GM12878 (cell line): ENCODE measurements around the gene PTPRH. TPM values are rescaled to one million over a fixed set of nuclear protein-coding genes. Genes with fewer than 3 reads are reported as not detected.

Source experiments
- ATAC-seq: fragments of 200-7000 bp; cut with Tn5 transposase; 3 replicates; pipeline ENCODE4 v1.9.1; 2020; ENCODE audit warnings: mild to moderate bottlenecking, moderate library complexity
- BruUV-seq: library from RNA; stranded (reverse); fragments of 400-500 nt; replicated peaks from 2 replicates; lab custom pipeline; 2021; lab: Mats Ljungman, UMichigan
- CTCF ChIA-PET: fragments of 300-600 bp; sonication (Branson Sonifier 250); formaldehyde crosslinking; extraction: SDS; loops from one replicate; lab custom pipeline; 2021; ENCODE audit warnings: inconsistent platforms; lab: Yijun Ruan, JAX
- POLR2A ChIA-PET: fragments of 350-600 bp; formaldehyde crosslinking; extraction: SDS; loops from one replicate; lab custom pipeline; 2021; ENCODE audit warnings: inconsistent platforms; lab: Charles Lee
- RAD21 ChIA-PET: fragments of 300-600 bp; sonication (Branson Sonifier 250); formaldehyde crosslinking; loops from one replicate; lab custom pipeline; 2023; ENCODE audit warnings: antibody characterized with exemption; ENCODE audit not compliant: unreplicated experiment; lab: Charles Lee
- SMC1A ChIA-PET: fragments of 300-600 bp; sonication (Branson Sonifier 250); formaldehyde crosslinking; loops from one replicate; lab custom pipeline; 2023; ENCODE audit not compliant: unreplicated experiment, uncharacterized antibody; lab: Charles Lee
- DNase-seq: peaks from one replicate; pipeline ENCODE4 v3.0.0-alpha.2; 2011; ENCODE audit warnings: low read depth, low spot score
- FAIRE-seq: peaks from 3 replicates; lab custom pipeline; 2011; peaks lifted over from hg19 to GRCh38; lab: Jason Lieb, UNC
- H2AFZ ChIP-seq: 2 replicates; pipeline ENCODE4 v1.6.0; 2011; ENCODE audit warnings: low read depth, low read length, control low read depth; ENCODE audit not compliant: control insufficient read depth
- H3K27ac ChIP-seq: 2 replicates; pipeline ENCODE4 v1.5.1; 2011; ENCODE audit warnings: control low read depth; ENCODE audit not compliant: control insufficient read depth, insufficient read depth
- H3K27me3 ChIP-seq, 2 experiments: replicated peaks in 1 of 2; 2 replicates each; pipeline versions ENCODE4 v1.6.0 to v1.6.1; 2011; ENCODE audit warnings: low read length in 1 of 2; ENCODE audit not compliant: control insufficient read depth in 2 of 2, insufficient read depth in 2 of 2
- H3K36me3 ChIP-seq, 2 experiments: 2 replicates each; pipeline ENCODE4 v1.5.1; 2011; ENCODE audit warnings: low read length in 1 of 2; ENCODE audit not compliant: control insufficient read depth in 2 of 2, insufficient read depth in 2 of 2
- H3K4me1 ChIP-seq: 2 replicates; pipeline ENCODE4 v1.6.1; 2011; ENCODE audit warnings: mild to moderate bottlenecking, low read length, moderate library complexity, mixed read lengths; ENCODE audit not compliant: control insufficient read depth, insufficient read depth
- H3K4me2 ChIP-seq: 2 replicates; pipeline ENCODE4 v1.6.0; 2011; ENCODE audit warnings: control low read depth; ENCODE audit not compliant: control insufficient read depth, insufficient read depth
- H3K4me3 ChIP-seq: fragments of 200-600 bp; sonication (generic); 2 replicates; pipeline ENCODE4 v1.5.1; 2016
- H3K79me2 ChIP-seq: 2 replicates; pipeline ENCODE4 v1.6.0; 2011; ENCODE audit warnings: low read length; ENCODE audit not compliant: control insufficient read depth, insufficient read depth
- H3K9ac ChIP-seq: 2 replicates; pipeline ENCODE4 v1.8.0; 2011; ENCODE audit warnings: low read length, control low read depth, mixed read lengths; ENCODE audit not compliant: control insufficient read depth, insufficient read depth
- H3K9me3 ChIP-seq: replicated peaks from 3 replicates; pipeline ENCODE4 v1.5.1; 2011; ENCODE audit warnings: mild to moderate bottlenecking, low read length; ENCODE audit not compliant: control insufficient read depth, insufficient read depth
- H4K20me1 ChIP-seq: 2 replicates; pipeline ENCODE4 v1.6.0; 2011; ENCODE audit not compliant: control insufficient read depth, insufficient read depth
- CHD2 ChIP-seq: IDR thresholded peaks from 2 replicates; pipeline ENCODE4 v1.6.1; 2011; ENCODE audit warnings: low read depth, low read length, improper control_type of control experiment, borderline replicate concordance
- EED ChIP-seq: sonication (generic); IDR thresholded peaks from 2 replicates; pipeline ENCODE4 v1.6.1; 2016; ENCODE audit warnings: antibody characterized with exemption, low read depth
- MEF2B ChIP-seq: fragments of 450-650 bp; IDR thresholded peaks from 2 replicates; pipeline ENCODE4 v1.6.1; 2018; ENCODE audit warnings: mild to moderate bottlenecking, moderate library complexity; ENCODE audit not compliant: partially characterized antibody, poor library complexity, severe bottlenecking
- MTA3 ChIP-seq: IDR thresholded peaks from 2 replicates; pipeline ENCODE4 v1.6.1; 2012; ENCODE audit warnings: low read length, inconsistent platforms, borderline replicate concordance
- MYC ChIP-seq: IDR thresholded peaks from 2 replicates; pipeline ENCODE4 v1.6.1; 2011; ENCODE audit warnings: mild to moderate bottlenecking, low read length, moderate library complexity, inconsistent platforms; ENCODE audit not compliant: insufficient read depth, insufficient replicate concordance, insufficient read length, severe bottlenecking
- NFIC ChIP-seq: IDR thresholded peaks from 2 replicates; pipeline ENCODE4 v1.6.1; 2012; ENCODE audit warnings: low read depth, mild to moderate bottlenecking, inconsistent platforms, low read length, moderate library complexity
- SUPT20H ChIP-seq: IDR thresholded peaks from 2 replicates; pipeline ENCODE4 v1.6.1; 2011; ENCODE audit warnings: low read depth, mild to moderate bottlenecking, low read length, moderate library complexity, borderline replicate concordance; ENCODE audit not compliant: control insufficient read depth
- ZNF274 ChIP-seq: IDR thresholded peaks from one replicate; pipeline ENCODE4 v1.8.0; 2011; ENCODE audit not compliant: insufficient read length, insufficient read depth
- ZSCAN29 ChIP-seq: fragments of 450-650 bp; IDR thresholded peaks from 2 replicates; pipeline ENCODE4 v1.6.1; 2017; ENCODE audit warnings: mild to moderate bottlenecking, moderate library complexity
- WGBS: methylation state at CpG from one replicate; pipeline ENCODE4 v1.1.6; 2016; ENCODE audit warnings: low lambda C conversion rate; ENCODE audit not compliant: insufficient replicate concordance, insufficient coverage; ENCODE audit errors: missing lambda C conversion rate; 5-methylcytosine and 5-hydroxymethylcytosine counted together
- in situ Hi-C: fragments of 300-500 bp; cut with MboI; formaldehyde crosslinking; loops from 9 replicates; pipeline ENCODE4 v1.14.3; 2018; ENCODE audit warnings: mixed read lengths
- intact Hi-C: fragments of 100-400 bp; cut with micrococcal nuclease; formaldehyde crosslinking; loops from one replicate; pipeline ENCODE4 v1.14.2; 2022; ENCODE audit not compliant: unreplicated experiment
- polyA plus RNA-seq, 11 experiments: library from polyadenylated mRNA; depleted of rRNA in 4 of 11; unstranded in 6 of 11; stranded (reverse) in 5 of 11; fragments of >200 nt; fragmentation: Nextera tagmentation in 4 of 11; fragmentation: Illumina TruSeq in 1 of 11; extraction: Ambion mirVana in 4 of 11; extraction: Trizol in 1 of 11; gene quantifications; 1 replicate in 1 of 11; 2 replicates in 10 of 11; pipeline versions ENCODE4 v1.2.1 to v1.2.3, GENCODE V29; 2011 to 2016; ENCODE audit warnings: inconsistent platforms in 2 of 11, missing spikeins in 2 of 11, low read depth in 1 of 11
- total RNA-seq, 4 experiments: library from RNA; depleted of rRNA in 3 of 4; stranded (reverse); fragments of >200 nt in 3 of 4; fragmentation: Illumina TruSeq in 1 of 4; extraction: Trizol in 1 of 4; gene quantifications; 2 replicates each; pipeline versions ENCODE4 v1.2.1 to v1.2.3, GENCODE V29; 2013 to 2021
- TF ChIP-seq, protein P1 (sequence below): fragments of 450-650 bp; IDR thresholded peaks from 2 replicates; pipeline ENCODE4 v1.6.1; 2017; ENCODE audit warnings: antibody characterized with exemption, mild to moderate bottlenecking, moderate library complexity
- TF ChIP-seq, protein P2 (sequence below): fragments of 450-650 bp; IDR thresholded peaks from 2 replicates; pipeline ENCODE4 v1.6.1; 2016; ENCODE audit warnings: mild to moderate bottlenecking

Gene PTPRH
- total and polyA plus RNA-seq, 10 of the 15 experiments (the other 5 are each of a cell fraction or from before 2014, with no cell fraction given): 0.08 TPM; not detected in 9

DNA sequence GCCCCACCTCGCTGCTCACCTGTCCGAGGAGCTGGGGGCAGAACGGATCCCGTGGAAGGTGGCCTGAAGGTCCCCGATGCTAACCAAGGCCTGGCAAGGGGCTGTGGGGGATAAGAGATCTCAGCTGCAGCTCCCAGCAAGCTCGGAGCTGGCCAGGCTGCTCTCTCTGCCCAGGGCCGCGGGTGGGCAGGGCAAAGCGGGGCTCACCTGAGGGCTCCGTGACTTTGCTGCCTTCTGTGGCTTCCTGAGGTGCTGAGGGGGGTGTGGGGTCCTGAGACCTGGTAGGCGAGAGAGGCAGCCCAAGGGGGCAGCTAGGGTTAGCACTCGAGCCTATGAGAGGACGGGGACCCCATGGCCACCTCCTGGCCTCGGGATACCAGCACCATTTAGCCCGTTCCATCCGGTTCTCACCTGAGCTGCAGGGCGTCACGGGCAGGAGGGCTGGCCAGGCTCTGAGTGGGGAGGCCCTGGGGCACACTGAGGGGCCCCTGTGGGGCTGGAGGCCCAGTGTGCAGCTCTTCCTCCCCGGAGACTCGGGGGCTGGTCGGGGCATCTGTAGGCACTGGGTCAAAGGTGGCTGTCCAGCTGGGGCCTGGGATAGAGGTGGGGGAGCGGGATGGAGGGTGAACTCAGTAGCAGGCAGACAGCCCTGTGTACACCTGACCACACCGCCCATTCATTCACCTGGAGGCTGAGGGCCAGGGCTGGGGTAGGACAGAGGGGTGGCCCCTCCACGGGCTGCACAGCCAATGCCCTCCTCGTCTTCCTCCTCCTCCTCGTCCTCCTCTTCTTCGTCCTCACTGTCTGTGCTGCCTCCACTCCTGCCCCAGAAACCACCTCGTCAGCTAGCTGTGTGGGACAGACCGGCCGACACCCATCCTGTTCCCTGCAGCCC lies 22.3 kb upstream of the PTPRH start:
- H3K9me3 ChIP-seq: no peaks in the 10 kb centered on the region
- H3K9ac ChIP-seq: no peak overlapping the region
- CTCF ChIA-PET: no interaction called here
- H3K27me3 ChIP-seq: no peaks in the 10 kb centered on the region
- H2AFZ ChIP-seq: no peak overlapping the region
- RAD21 ChIA-PET: no interaction called here
- H3K4me2 ChIP-seq: no peak overlapping the region
- no peak overlapping the region for H3K27ac ChIP-seq
- no peaks in the 10 kb centered on the region for H3K4me1 ChIP-seq
- ATAC-seq (no peak), DNase-seq (no peak), FAIRE-seq (no peak)
- H4K20me1 ChIP-seq: peaks cover 3% of the 10 kb centered on the region; the same call in 1 of the 2 replicates
- POLR2A ChIA-PET: no interaction called here
- peaks cover 27 to 51% of the 10 kb centered on the region in 2 experiments for H3K36me3 ChIP-seq
- 96% methylated on average over 30 of the region's 30 CpGs for WGBS
- BruUV-seq: no TSS peak
- SMC1A ChIA-PET: no interaction called here
- intact Hi-C loops: no loop called here
- H3K4me3 ChIP-seq: no peak overlapping the region
- H3K79me2 ChIP-seq: no peaks in the 10 kb centered on the region
- in situ Hi-C loops: no loop called here
- no peak for TF ChIP-seq ZNF274
- TF ChIP-seq CHD2: no peak

DNA sequence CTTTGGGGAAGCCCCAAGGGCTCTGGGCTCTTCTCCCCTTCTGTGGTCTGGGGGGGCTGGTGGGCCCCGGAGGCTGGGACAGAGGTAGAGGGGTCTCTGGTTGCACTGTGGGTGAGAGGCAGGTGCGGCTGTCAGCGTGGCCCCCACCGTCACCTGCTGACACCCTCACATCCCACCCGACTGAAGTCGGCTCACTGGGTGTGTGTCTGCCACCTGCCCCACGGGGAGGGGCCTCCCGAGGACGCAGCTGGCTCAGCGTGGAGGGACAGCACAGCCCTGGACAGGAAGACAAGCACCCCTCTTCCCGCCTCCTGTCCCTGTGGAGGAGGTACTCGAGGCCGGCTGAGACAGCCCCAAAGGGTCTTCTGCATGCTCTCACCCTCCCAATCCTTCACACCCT lies 21.5 kb upstream of the PTPRH start:
- CTCF ChIA-PET: no interaction called here
- ATAC-seq (no peak), FAIRE-seq (no peak), DNase-seq (no peak)
- POLR2A ChIA-PET: no interaction called here
- Histone ChIP-seq H3K4me2 (no peak overlapping the region), H3K4me1 (no peaks in the 10 kb centered on the region), H3K36me3 (peaks cover 21 to 44% of the 10 kb centered on the region in 2 experiments; a peak in 3 of 4 replicates), H3K79me2 (no peaks in the 10 kb centered on the region), H3K27ac (no peak overlapping the region), H3K9ac (no peak overlapping the region), H4K20me1 (peaks cover 3% of the 10 kb centered on the region; the same call in 1 of the 2 replicates), H3K27me3 (no peaks in the 10 kb centered on the region), H2AFZ (no peak overlapping the region), H3K4me3 (no peak overlapping the region), H3K9me3 (no peaks in the 10 kb centered on the region)
- BruUV-seq: no TSS peak
- 70% methylated on average over 2 of the region's 13 CpGs for WGBS
- intact Hi-C loops: no loop called here
- in situ Hi-C loops: no loop called here
- SMC1A ChIA-PET: no interaction called here
- RAD21 ChIA-PET: no interaction called here
- TF ChIP-seq EED (no peak), SUPT20H (no peak), ZSCAN29 (no peak), MYC (no peak), MTA3 (no peak), NFIC (no peak), MEF2B (no peak)
- TF ChIP-seq, protein P1, sequence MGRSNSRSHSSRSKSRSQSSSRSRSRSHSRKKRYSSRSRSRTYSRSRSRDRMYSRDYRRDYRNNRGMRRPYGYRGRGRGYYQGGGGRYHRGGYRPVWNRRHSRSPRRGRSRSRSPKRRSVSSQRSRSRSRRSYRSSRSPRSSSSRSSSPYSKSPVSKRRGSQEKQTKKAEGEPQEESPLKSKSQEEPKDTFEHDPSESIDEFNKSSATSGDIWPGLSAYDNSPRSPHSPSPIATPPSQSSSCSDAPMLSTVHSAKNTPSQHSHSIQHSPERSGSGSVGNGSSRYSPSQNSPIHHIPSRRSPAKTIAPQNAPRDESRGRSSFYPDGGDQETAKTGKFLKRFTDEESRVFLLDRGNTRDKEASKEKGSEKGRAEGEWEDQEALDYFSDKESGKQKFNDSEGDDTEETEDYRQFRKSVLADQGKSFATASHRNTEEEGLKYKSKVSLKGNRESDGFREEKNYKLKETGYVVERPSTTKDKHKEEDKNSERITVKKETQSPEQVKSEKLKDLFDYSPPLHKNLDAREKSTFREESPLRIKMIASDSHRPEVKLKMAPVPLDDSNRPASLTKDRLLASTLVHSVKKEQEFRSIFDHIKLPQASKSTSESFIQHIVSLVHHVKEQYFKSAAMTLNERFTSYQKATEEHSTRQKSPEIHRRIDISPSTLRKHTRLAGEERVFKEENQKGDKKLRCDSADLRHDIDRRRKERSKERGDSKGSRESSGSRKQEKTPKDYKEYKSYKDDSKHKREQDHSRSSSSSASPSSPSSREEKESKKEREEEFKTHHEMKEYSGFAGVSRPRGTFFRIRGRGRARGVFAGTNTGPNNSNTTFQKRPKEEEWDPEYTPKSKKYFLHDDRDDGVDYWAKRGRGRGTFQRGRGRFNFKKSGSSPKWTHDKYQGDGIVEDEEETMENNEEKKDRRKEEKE: no peak
- TF ChIP-seq, protein P2, sequence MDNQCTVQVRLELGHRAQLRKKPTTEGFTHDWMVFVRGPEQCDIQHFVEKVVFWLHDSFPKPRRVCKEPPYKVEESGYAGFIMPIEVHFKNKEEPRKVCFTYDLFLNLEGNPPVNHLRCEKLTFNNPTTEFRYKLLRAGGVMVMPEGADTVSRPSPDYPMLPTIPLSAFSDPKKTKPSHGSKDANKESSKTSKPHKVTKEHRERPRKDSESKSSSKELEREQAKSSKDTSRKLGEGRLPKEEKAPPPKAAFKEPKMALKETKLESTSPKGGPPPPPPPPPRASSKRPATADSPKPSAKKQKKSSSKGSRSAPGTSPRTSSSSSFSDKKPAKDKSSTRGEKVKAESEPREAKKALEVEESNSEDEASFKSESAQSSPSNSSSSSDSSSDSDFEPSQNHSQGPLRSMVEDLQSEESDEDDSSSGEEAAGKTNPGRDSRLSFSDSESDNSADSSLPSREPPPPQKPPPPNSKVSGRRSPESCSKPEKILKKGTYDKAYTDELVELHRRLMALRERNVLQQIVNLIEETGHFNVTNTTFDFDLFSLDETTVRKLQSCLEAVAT: no peak
